Gastrocnemius medialis (tissue), 4 donors: ENCODE measurements around the gene FAM193B. TPM values are rescaled to one million over a fixed set of nuclear protein-coding genes. Genes with fewer than 3 reads are reported as not detected.
A peak's percentile ranks its signal among the peaks of the same experiment; 100 is the strongest.

Experiments
- ATAC-seq, 2 donors: fragments of 150-250 bp; one replicate each; pipeline ENCODE4 v1.9.1; 2016
- DNase-seq, 2 donors: peaks; one replicate each; pipeline ENCODE4 v3.0.0-alpha.2; 2019
- H3K27ac ChIP-seq, 4 donors: fragments of 200-600 bp; sonication (generic); 1 replicate in 1 of 4; 2 replicates in 3 of 4; pipeline ENCODE4 v1.5.1; 2016 to 2018; ENCODE audit warnings: mild to moderate bottlenecking in 2 of 4, moderate library complexity in 1 of 4
- H3K27me3 ChIP-seq, 3 donors: fragments of 200-600 bp; sonication (generic) in 2 of 3; 1 replicate in 1 of 3; 2 replicates in 2 of 3; pipeline versions ENCODE4 v1.5.1 to v1.6.0; 2016 to 2019; ENCODE audit warnings: mild to moderate bottlenecking in 1 of 3, moderate library complexity in 1 of 3
- H3K36me3 ChIP-seq, 2 donors: fragments of 200-600 bp; sonication (generic) in 1 of 2; one replicate each; pipeline ENCODE4 v1.5.1; 2017 to 2018
- H3K4me1 ChIP-seq, 2 donors: fragments of 200-600 bp; sonication (generic) in 1 of 2; one replicate each; pipeline ENCODE4 v1.5.1; 2016 to 2017; ENCODE audit warnings: mild to moderate bottlenecking in 2 of 2
- H3K4me3 ChIP-seq, 4 donors: fragments of 200-600 bp; sonication (generic) in 3 of 4; 1 replicate in 1 of 4; 2 replicates in 3 of 4; pipeline ENCODE4 v1.5.1; 2016 to 2019; ENCODE audit warnings: mild to moderate bottlenecking in 2 of 4
- H3K9me3 ChIP-seq, 3 donors: fragments of 200-600 bp; sonication (generic) in 2 of 3; 1 replicate in 1 of 3; 2 replicates in 2 of 3; pipeline ENCODE4 v1.5.1; 2016 to 2019
- POLR2A ChIP-seq, 2 donors: fragments of 450-650 bp; IDR thresholded peaks; one replicate each; pipeline ENCODE4 v1.6.1; 2017; ENCODE audit warnings: antibody characterized with exemption in 2 of 2, mild to moderate bottlenecking in 2 of 2, moderate library complexity in 2 of 2
- in situ Hi-C, 4 donors: fragments of 200-750 bp; cut with MboI; loops; one replicate each; pipeline versions ENCODE4 v1.15.0 to v1.8.0; 2017; ENCODE audit warnings: low sequenced_read_pairs in 4 of 4
- intact Hi-C: fragments of 100-400 bp; cut with DNase I; formaldehyde crosslinking; loops from one replicate; pipeline ENCODE4 v1.15.1; 2023; ENCODE audit warnings: low total_unique reads
- total RNA-seq, 4 donors: library from RNA; depleted of rRNA; stranded (reverse); fragments of >200 nt; gene quantifications; one replicate each; pipeline versions ENCODE4 v1.1.0 to v1.2.3, GENCODE V29; 2016
- TF ChIP-seq, protein P1 (sequence below), 5 experiments: fragments of 450-650 bp in 3 of 5; fragments of 200-600 bp in 2 of 5; sonication (generic) in 2 of 5; IDR thresholded peaks in 4 of 5; conservative IDR thresholded peaks in 1 of 5; 1 replicate in 4 of 5; 2 replicates in 1 of 5; pipeline ENCODE4 v1.5.1; 2016 to 2019; ENCODE audit warnings: antibody characterized with exemption in 5 of 5, mild to moderate bottlenecking in 3 of 5, moderate library complexity in 3 of 5

FAM193B gene
- total RNA-seq, 4 donors from 2014 or later: 13.2 to 21.3 (median 16.6) TPM

DNA sequence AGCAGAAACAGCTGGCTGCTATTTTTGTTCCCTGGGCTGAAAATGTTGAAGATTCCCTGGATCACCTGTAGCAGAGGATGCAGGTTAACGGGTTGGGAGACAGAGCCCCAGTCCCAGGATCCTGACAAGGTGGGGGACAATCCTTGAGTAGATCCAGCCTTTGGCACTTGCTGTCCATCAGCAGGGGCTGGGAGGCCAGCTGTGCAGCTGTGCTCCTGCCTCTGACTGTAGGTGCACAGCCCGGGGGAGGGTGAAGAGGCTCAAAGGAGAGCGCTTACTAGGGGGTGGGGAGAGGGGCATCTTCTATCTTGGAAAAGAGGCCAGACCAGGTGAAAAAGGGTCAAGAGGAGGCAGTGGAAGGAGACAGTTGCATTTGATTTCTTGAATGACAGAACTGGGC, 34.1 kb downstream of the FAM193B start:
- no peak for DNase-seq
- no peak for ATAC-seq
- in situ Hi-C loops: loop anchor here in 1 of 4 donors (25.0 kb wide), 1 partner anchor 133 kb away; the partner anchor contains the start of gene SLC34A1
- Histone ChIP-seq H3K27ac (peak overlapping the region in 1 of 4 donors; percentile 71), H3K4me1 (peaks cover 26 to 31% of the 10 kb centered on the region in 2 donors), H3K27me3 (no peaks in the 10 kb centered on the region), H3K4me3 (no peak overlapping the region), H3K36me3 (peaks cover 0 to 47% of the 10 kb centered on the region in 2 donors), H3K9me3 (no peaks in the 10 kb centered on the region)
- no peak for TF ChIP-seq POLR2A (IDR thresholded peaks at IDR 0.05)
- TF ChIP-seq, protein P1, sequence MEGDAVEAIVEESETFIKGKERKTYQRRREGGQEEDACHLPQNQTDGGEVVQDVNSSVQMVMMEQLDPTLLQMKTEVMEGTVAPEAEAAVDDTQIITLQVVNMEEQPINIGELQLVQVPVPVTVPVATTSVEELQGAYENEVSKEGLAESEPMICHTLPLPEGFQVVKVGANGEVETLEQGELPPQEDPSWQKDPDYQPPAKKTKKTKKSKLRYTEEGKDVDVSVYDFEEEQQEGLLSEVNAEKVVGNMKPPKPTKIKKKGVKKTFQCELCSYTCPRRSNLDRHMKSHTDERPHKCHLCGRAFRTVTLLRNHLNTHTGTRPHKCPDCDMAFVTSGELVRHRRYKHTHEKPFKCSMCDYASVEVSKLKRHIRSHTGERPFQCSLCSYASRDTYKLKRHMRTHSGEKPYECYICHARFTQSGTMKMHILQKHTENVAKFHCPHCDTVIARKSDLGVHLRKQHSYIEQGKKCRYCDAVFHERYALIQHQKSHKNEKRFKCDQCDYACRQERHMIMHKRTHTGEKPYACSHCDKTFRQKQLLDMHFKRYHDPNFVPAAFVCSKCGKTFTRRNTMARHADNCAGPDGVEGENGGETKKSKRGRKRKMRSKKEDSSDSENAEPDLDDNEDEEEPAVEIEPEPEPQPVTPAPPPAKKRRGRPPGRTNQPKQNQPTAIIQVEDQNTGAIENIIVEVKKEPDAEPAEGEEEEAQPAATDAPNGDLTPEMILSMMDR (IDR thresholded peaks at IDR 0.05 in 4 of 5, conservative IDR thresholded peaks at IDR 0.05 in 1 of 5): no peak
- intact Hi-C loops: no loop called here

DNA sequence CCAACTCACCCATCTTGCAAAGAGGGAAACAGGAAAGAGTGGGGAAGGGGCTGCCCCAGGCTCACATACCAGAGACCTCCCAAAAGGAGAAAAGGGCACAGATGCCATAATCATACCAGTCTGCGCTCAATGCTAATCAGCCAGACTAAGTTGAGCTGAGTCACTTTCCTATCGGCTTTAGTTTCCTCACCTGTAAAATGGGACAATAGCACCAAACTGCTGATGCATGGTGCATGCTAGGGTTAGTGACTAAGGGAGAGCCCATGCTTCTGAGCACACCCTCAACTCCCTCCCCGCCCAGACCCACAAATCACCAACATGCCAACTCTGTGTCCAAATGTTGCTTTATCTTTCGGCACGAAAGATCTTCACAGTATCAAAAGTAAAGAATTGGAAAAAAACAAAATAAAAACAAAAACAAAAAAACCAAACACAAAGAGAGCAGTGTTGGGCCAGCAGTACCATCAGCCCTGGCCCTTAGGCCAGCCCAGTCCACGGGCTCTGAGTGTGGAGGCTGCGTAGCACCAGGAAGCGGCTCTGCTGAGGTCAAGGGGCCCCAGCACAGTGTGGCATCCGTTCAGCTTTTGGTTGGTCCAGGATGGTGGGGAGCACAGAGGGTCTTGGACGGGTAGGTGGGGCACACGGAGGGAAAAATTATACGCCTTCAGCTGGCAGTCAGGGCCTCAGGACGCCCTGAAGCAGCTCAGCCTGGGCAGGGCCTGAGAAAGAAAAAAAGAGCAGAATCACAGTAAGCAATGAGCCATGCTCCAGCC, 34.7 kb downstream of the FAM193B start:
- in situ Hi-C loops: loop anchor here in 1 of 4 donors (25.0 kb wide), 1 partner anchor 132 kb away; the partner anchor contains the start of gene SLC34A1
- H3K4me1 ChIP-seq: peaks cover 22 to 30% of the 10 kb centered on the region in 2 donors
- no peak for ATAC-seq
- intact Hi-C loops: no loop called here
- H3K4me3 ChIP-seq: no peak overlapping the region
- TF ChIP-seq, protein P1 (IDR thresholded peaks at IDR 0.05 in 4 of 5, conservative IDR thresholded peaks at IDR 0.05 in 1 of 5): no peak
- TF ChIP-seq POLR2A (IDR thresholded peaks at IDR 0.05): no peak
- no peaks in the 10 kb centered on the region for H3K27me3 ChIP-seq
- peak overlapping the region; percentile 27 to 71 (median 44) for H3K27ac ChIP-seq
- H3K9me3 ChIP-seq: no peaks in the 10 kb centered on the region
- no peak for DNase-seq
- H3K36me3 ChIP-seq: peaks cover 0 to 54% of the 10 kb centered on the region in 2 donors

DNA sequence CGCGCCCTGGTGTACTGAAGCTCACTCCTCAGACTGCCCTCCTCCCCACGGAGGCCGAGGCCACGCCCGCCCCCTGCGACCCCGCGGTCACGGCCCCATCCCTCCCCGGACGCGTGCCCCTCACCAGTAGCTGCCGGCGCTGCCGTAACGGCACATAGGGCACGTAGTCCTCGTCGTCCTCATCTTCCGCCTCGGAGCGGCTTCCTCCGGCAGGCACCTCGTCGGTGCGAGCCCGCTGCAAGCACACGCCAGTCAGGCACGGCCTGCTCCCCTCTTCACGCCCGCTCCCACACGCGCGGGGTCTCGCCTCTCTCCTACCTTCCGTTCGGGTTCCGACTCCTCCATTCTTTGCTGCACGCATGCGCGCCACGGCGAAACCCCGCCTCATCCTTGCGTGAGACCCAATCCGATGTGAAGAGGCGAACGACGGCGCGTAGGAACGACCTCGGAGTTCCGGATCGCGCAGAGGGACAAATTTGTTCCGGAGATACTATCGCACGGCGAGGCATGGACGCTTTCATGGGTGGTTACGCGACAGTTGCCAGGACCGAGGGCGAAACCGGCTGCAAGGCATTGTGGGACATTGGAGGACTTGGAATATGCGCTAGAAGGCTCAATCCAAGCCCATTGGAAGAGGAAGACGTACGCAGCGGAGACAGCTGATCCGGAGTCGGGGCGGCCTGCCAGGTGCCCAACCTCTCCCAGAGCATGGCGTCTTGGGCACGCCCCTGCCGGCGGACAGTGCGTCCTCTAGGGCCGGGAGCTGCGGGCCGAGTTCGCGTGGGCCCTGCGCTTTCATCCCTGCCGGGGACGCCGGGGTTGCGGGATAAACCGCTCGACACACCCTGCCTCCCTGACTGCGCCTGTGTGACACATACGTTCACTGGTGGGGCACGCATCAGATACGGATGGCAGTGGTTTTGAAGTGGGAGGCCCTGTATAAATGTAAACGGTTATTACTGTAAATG, 37.5 kb downstream of the FAM193B start, which contains the start of gene DDX41:
TSS of gene DDX41 (minus strand) at position 361 of the 968 bp plus-strand sequence. CDS start at position 345, 16 bp downstream.
- Histone ChIP-seq H3K27me3 (no peaks in the 10 kb centered on the region), H3K4me3 (peak within 1 kb of the TSS; percentile 55 to 98 (median 90)), H3K9me3 (no peaks in the 10 kb centered on the region), H3K4me1 (peaks cover 15 to 28% of the 10 kb centered on the region in 2 donors), H3K36me3 (peaks cover 0 to 58% of the 10 kb centered on the region in 2 donors), H3K27ac (peak within 1 kb of the TSS; percentile 88 to 94 (median 92))
- intact Hi-C loops (loop anchor here (1.0 to 2.0 kb wide), 3 partner anchors 20 to 76 kb away; partner anchors contain the start of genes PDLIM7 and TMED9), in situ Hi-C loops (loop anchor here in 1 of 4 donors (25.0 kb wide), 1 partner anchor 130 kb away; the partner anchor contains the start of gene SLC34A1)
- ATAC-seq (peak; percentile 95 to 96), DNase-seq (peak; percentile 98 to 99)
- TF ChIP-seq POLR2A (IDR thresholded peaks at IDR 0.05): peak; percentile 4 to 25
- TF ChIP-seq, protein P1 (IDR thresholded peaks at IDR 0.05 in 4 of 5, conservative IDR thresholded peaks at IDR 0.05 in 1 of 5): peak in 3 of 5 experiments; percentile 29 to 43 (median 37)

DNA sequence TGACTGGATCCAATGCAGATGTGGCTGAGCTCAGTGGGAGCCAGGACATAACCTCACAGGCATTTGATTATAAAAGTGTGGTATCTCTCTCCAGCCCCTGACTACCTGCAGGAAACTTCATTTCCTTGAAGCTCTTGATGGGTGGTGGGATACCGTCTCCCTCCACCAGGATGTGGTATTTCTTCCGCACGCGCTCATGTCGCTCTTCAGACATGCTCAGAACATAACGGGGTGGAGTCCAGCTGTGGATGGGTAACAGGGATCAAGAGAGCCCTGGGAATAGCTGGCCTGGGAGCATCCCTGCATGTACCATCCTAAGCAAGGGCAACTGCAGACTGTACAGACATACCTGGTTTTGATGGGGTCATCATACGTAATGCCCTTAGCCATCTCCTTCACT, 38.8 kb downstream of the FAM193B start:
- DNase-seq: no peak
- Histone ChIP-seq H3K9me3 (no peaks in the 10 kb centered on the region), H3K4me3 (peak overlapping the region; percentile 55 to 98 (median 90)), H3K27ac (no peak overlapping the region), H3K27me3 (no peaks in the 10 kb centered on the region), H3K4me1 (peaks cover 15 to 28% of the 10 kb centered on the region in 2 donors), H3K36me3 (peaks cover 0 to 58% of the 10 kb centered on the region in 2 donors)
- TF ChIP-seq POLR2A (IDR thresholded peaks at IDR 0.05): no peak
- TF ChIP-seq, protein P1 (IDR thresholded peaks at IDR 0.05 in 4 of 5, conservative IDR thresholded peaks at IDR 0.05 in 1 of 5): no peak
- intact Hi-C loops (no loop called here), in situ Hi-C loops (loop anchor here in 1 of 4 donors (25.0 kb wide), 1 partner anchor 128 kb away; the partner anchor contains the start of gene SLC34A1)
- ATAC-seq: no peak
